MM.1S (cell line): ENCODE data around the gene PCDHA9.
"Not testable (repeated sequence)": the region's sequence is repeated elsewhere in the genome, so short reads cannot be mapped to it uniquely, and the experiment has no call there.

Experiments
- DNase-seq: peaks from one replicate; pipeline ENCODE4 v3.0.0-alpha.2; 2015
- H2AFZ ChIP-seq: fragments of 300-600 bp; sonication (generic); 2 replicates; pipeline ENCODE4 v1.6.0; 2016; ENCODE audit warnings: antibody characterized with exemption, low read length
- H3F3A ChIP-seq: fragments of 300-600 bp; sonication (generic); 2 replicates; pipeline ENCODE4 v1.6.1; 2016; ENCODE audit warnings: mild to moderate bottlenecking, antibody characterized with exemption, low read length, moderate library complexity, mixed read lengths; ENCODE audit not compliant: insufficient read depth
- H3K27ac ChIP-seq: fragments of 300-600 bp; sonication (generic); 2 replicates; pipeline ENCODE4 v1.5.1; 2016; ENCODE audit warnings: mild to moderate bottlenecking, low read length
- H3K27me3 ChIP-seq: fragments of 300-600 bp; sonication (generic); replicated peaks from 2 replicates; pipeline ENCODE4 v1.6.0; 2016; ENCODE audit warnings: low read length; ENCODE audit not compliant: insufficient read depth
- H3K36me3 ChIP-seq: fragments of 300-600 bp; sonication (generic); replicated peaks from 2 replicates; pipeline ENCODE4 v1.6.1; 2016; ENCODE audit warnings: mild to moderate bottlenecking, low read length, mixed read lengths; ENCODE audit not compliant: insufficient read depth
- H3K4me1 ChIP-seq: fragments of 300-600 bp; sonication (generic); 2 replicates; pipeline ENCODE4 v1.6.1; 2016; ENCODE audit warnings: low read length, mixed read lengths
- H3K4me2 ChIP-seq: fragments of 300-600 bp; sonication (generic); 2 replicates; pipeline ENCODE4 v1.6.0; 2016; ENCODE audit warnings: low read depth, low read length
- H3K4me3 ChIP-seq: fragments of 300-600 bp; sonication (generic); 2 replicates; pipeline ENCODE4 v1.5.1; 2016; ENCODE audit warnings: low read length, mixed read lengths
- H3K79me2 ChIP-seq: fragments of 300-600 bp; sonication (generic); 2 replicates; pipeline ENCODE4 v1.6.1; 2016; ENCODE audit warnings: mixed run types, low read length, mixed read lengths
- H3K9ac ChIP-seq: fragments of 300-600 bp; sonication (generic); 2 replicates; pipeline ENCODE4 v1.6.1; 2016; ENCODE audit warnings: low read length, mixed read lengths
- H3K9me2 ChIP-seq: fragments of 300-600 bp; sonication (generic); replicated peaks from 2 replicates; pipeline ENCODE4 v1.6.1; 2016; ENCODE audit warnings: mild to moderate bottlenecking, low read length, mixed read lengths; ENCODE audit not compliant: insufficient read depth
- H3K9me3 ChIP-seq: fragments of 300-600 bp; sonication (generic); replicated peaks from 2 replicates; pipeline ENCODE4 v1.6.1; 2016; ENCODE audit warnings: mild to moderate bottlenecking, low read length, mixed read lengths; ENCODE audit not compliant: insufficient read depth
- H4K20me1 ChIP-seq: fragments of 300-600 bp; sonication (generic); 2 replicates; pipeline ENCODE4 v1.6.1; 2016; ENCODE audit warnings: mild to moderate bottlenecking, low read length, moderate library complexity, mixed read lengths; ENCODE audit not compliant: insufficient read depth
- CTCF ChIP-seq: fragments of 300-600 bp; sonication (generic); IDR thresholded peaks from 2 replicates; pipeline ENCODE4 v1.5.1; 2016; ENCODE audit warnings: antibody characterized with exemption, low read length, mixed read lengths
- EZH2 ChIP-seq: fragments of 300-600 bp; sonication (generic); optimal IDR thresholded peaks from 2 replicates; pipeline ENCODE3; 2017; ENCODE audit warnings: low read depth, mild to moderate bottlenecking, antibody characterized with exemption, low read length, mixed read lengths
- EZH2phosphoT487 ChIP-seq: fragments of 300-600 bp; sonication (generic); IDR thresholded peaks from 2 replicates; pipeline ENCODE4 v1.6.1; 2018; ENCODE audit warnings: antibody characterized with exemption, low read length

The PCDHA9 gene

GRCh38 chr5:140875085-140876065 is 27.2 kb downstream of the PCDHA9 start, which contains the start of gene PCDHA12:
PCDHA12 (plus strand) TSS chr5:140875308; CDS start chr5:140875473, 165 bp downstream.
- no peak within 1 kb of the TSS for H2AFZ ChIP-seq
- H3K27ac ChIP-seq: no peak within 1 kb of the TSS
- no peaks in the 10 kb centered on the region for H3K79me2 ChIP-seq
- H3K4me3 ChIP-seq: no peak within 1 kb of the TSS
- no peaks in the 10 kb centered on the region for H3K9me3 ChIP-seq
- no peaks in the 10 kb centered on the region for H3K27me3 ChIP-seq
- no peak for TF ChIP-seq EZH2
- TF ChIP-seq CTCF: no peak
- TF ChIP-seq EZH2phosphoT487: no peak
- no peaks in the 10 kb centered on the region for H3K36me3 ChIP-seq
- H3K9ac ChIP-seq: no peak within 1 kb of the TSS
- no peaks in the 10 kb centered on the region for H3F3A ChIP-seq
- no peaks in the 10 kb centered on the region for H4K20me1 ChIP-seq
- no peaks in the 10 kb centered on the region for H3K4me1 ChIP-seq
- no peaks in the 10 kb centered on the region for H3K9me2 ChIP-seq
- no peak within 1 kb of the TSS for H3K4me2 ChIP-seq
- DNase-seq: no peak

DNA sequence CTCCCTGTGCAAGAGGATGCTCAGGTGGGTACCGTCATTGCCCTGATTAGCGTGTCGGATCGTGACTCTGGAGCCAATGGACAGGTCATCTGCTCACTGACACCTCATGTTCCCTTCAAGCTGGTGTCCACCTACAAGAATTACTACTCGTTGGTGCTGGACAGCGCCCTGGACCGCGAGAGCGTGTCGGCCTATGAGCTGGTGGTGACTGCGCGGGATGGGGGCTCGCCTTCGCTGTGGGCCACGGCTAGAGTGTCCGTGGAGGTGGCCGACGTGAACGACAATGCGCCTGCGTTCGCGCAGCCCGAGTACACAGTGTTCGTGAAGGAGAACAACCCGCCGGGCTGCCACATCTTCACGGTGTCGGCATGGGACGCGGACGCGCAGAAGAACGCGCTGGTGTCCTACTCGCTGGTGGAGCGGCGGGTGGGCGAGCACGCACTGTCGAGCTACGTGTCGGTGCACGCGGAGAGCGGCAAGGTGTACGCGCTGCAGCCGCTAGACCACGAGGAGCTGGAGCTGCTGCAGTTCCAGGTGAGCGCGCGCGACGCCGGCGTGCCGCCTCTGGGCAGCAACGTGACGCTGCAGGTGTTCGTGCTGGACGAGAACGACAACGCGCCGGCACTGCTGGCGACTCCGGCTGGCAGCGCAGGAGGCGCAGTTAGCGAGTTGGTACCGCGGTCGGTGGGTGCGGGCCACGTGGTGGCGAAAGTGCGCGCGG is 28.5 kb downstream of the PCDHA9 start:
- H3K9me2 ChIP-seq, H3K4me1 ChIP-seq, H3K36me3 ChIP-seq, H2AFZ ChIP-seq, H3K4me2 ChIP-seq, H3K4me3 ChIP-seq, H3F3A ChIP-seq, H3K9ac ChIP-seq, DNase-seq, H3K79me2 ChIP-seq, H3K27ac ChIP-seq, H3K27me3 ChIP-seq, H3K9me3 ChIP-seq, H4K20me1 ChIP-seq: not testable (repeated sequence)

- no peaks in the 10 kb centered on the region for H3K27me3 ChIP-seq
- no peak overlapping the region for H3K9ac ChIP-seq
- H3K79me2 ChIP-seq: no peaks in the 10 kb centered on the region
- TF ChIP-seq CTCF (no peak), EZH2 (no peak), EZH2phosphoT487 (no peak)
- H3F3A ChIP-seq: no peaks in the 10 kb centered on the region
- H3K36me3 ChIP-seq: no peaks in the 10 kb centered on the region
- no peak overlapping the region for H3K4me2 ChIP-seq
- no peaks in the 10 kb centered on the region for H3K4me1 ChIP-seq
- no peak for DNase-seq
- no peak overlapping the region for H3K4me3 ChIP-seq
- no peak overlapping the region for H3K27ac ChIP-seq
- no peaks in the 10 kb centered on the region for H3K9me3 ChIP-seq
- H2AFZ ChIP-seq: no peak overlapping the region
- no peaks in the 10 kb centered on the region for H4K20me1 ChIP-seq
- no peaks in the 10 kb centered on the region for H3K9me2 ChIP-seq
Measured at GRCh38 chr5:140877262-140877581, 29.0 kb downstream of the PCDHA9 start.
